GM13976 (cell line): ENCODE measurements around the gene SRP68.

Experiments used
- DNase-seq: peaks from one replicate; pipeline ENCODE4 v3.0.0; 2012; ENCODE audit warnings: low spot score
- CTCF ChIP-seq: IDR thresholded peaks from 2 replicates; pipeline ENCODE4 v1.5.1; 2012; ENCODE audit warnings: borderline replicate concordance, mild to moderate bottlenecking; ENCODE audit not compliant: insufficient read depth; ENCODE audit errors: extremely low read depth, missing control alignments, control extremely low read depth
- in situ Hi-C: fragments of 300-500 bp; cut with MboI; formaldehyde crosslinking; loops from one replicate; pipeline ENCODE4 v1.12.0; 2022; ENCODE audit warnings: low sequenced_read_pairs, mixed read lengths, inconsistent platforms; ENCODE audit not compliant: unreplicated experiment

SRP68 gene

GRCh38 chr17:76089680-76090516 is 17.6 kb upstream of the SRP68 start:
- peak; percentile 21 for DNase-seq
- TF ChIP-seq CTCF = no peak
- in situ Hi-C loops = no loop called here

- TF ChIP-seq CTCF = no peak
- DNase-seq = peak; percentile 14
Measured at GRCh38 chr17:76088868-76089576, 16.7 kb upstream of the SRP68 start.

GRCh38 chr17:76088041-76088867 is 15.9 kb upstream of the SRP68 start:
- peak; percentile 29 for DNase-seq
- no peak for TF ChIP-seq CTCF
- in situ Hi-C loops = no loop called here

More at GRCh38 chr17:76088868-76089576, 16.7 kb upstream of the SRP68 start:
- in situ Hi-C loops = no loop called here

GRCh38 chr17:76087531-76087930 is 15.2 kb upstream of the SRP68 start:
- in situ Hi-C loops = no loop called here
- no peak for DNase-seq
- TF ChIP-seq CTCF = no peak

- TF ChIP-seq CTCF = no peak
- DNase-seq = peak; percentile 18
- in situ Hi-C loops = no loop called here
Measured at GRCh38 chr17:76086384-76086783, 14.1 kb upstream of the SRP68 start.

GRCh38 chr17:76085731-76086366 is 13.5 kb upstream of the SRP68 start:
- peak; percentile 17 for DNase-seq
- in situ Hi-C loops = no loop called here
- no peak for TF ChIP-seq CTCF
